ENCODE data around the gene PNPLA3. TPM values are rescaled to one million over a fixed set of nuclear protein-coding genes. Genes with fewer than 3 reads are reported as not detected.

The PNPLA3 gene
- total and polyA plus RNA-seq, 2 of the 4 experiments (the other 2 are of a cell fraction): 3.6 to 7.5 TPM

- Histone ChIP-seq H2BK15ac (ENCODE audit: low read depth, low read length) (no peak overlapping the region), H2BK5ac (ENCODE audit: low read depth, low read length, poor library complexity, severe bottlenecking) (no peak overlapping the region), H3K18ac (ENCODE audit: low read depth, low read length) (no peak overlapping the region), H4K5ac (ENCODE audit: low read depth, low read length) (no peak overlapping the region), H4K91ac (ENCODE audit: insufficient read depth, low read depth, low read length) (no peak overlapping the region), H4K8ac (ENCODE audit: low read depth in 2 of 2, low read length in 2 of 2) (no peak overlapping the region), H2AK9ac (replicated peaks; ENCODE audit: low read depth, low read length, poor library complexity) (no peak overlapping the region), H3K4me3 (ENCODE audit: insufficient read depth, low read depth, low read length) (no peak overlapping the region), H2BK120ac (ENCODE audit: low read depth, low read length) (no peak overlapping the region), H2AFZ (replicated peaks; ENCODE audit: low read length, poor library complexity) (no peak overlapping the region), H3K4ac (ENCODE audit: low read depth, low read length) (no peak overlapping the region), H3K9me1 (ENCODE audit: insufficient read depth, low read length) (no peaks in the 10 kb centered on the region), H3K4me1 (ENCODE audit: control insufficient read depth, insufficient read depth, low read length) (peaks cover 7% of the 10 kb centered on the region; the same call in 1 of the 2 replicates), H3K9me3 (ENCODE audit: control insufficient read depth, insufficient read depth, low read length) (no peaks in the 10 kb centered on the region), H3K36me3 (ENCODE audit: control insufficient read depth, insufficient read depth, low read length) (peaks cover 62% of the 10 kb centered on the region), H2BK20ac (ENCODE audit: low read depth, low read length) (no peak overlapping the region), H3K79me1 (ENCODE audit: low read depth in 1 of 2, low read length in 2 of 2) (peaks cover 0 to 15% of the 10 kb centered on the region in 2 experiments; a peak in 2 of 4 replicates), H3K23ac (ENCODE audit: low read depth, low read length) (no peak overlapping the region), H3K14ac (replicated peaks; ENCODE audit: low read depth, low read length) (no peak overlapping the region), H3K56ac (ENCODE audit: extremely low read depth, insufficient read depth, low read length) (no peak overlapping the region), H3K27me3 (ENCODE audit: control insufficient read depth, insufficient read depth, low read length) (no peaks in the 10 kb centered on the region), H3K27ac (ENCODE audit: insufficient read depth, low read length) (no peak overlapping the region), H3K4me2 (ENCODE audit: low read depth, low read length) (no peak overlapping the region), H2AK5ac (ENCODE audit: low read depth, low read length) (no peak overlapping the region), H3K9ac (ENCODE audit: low read depth, low read length) (no peak overlapping the region), H4K20me1 (ENCODE audit: insufficient read depth, low read length) (peaks cover 15% of the 10 kb centered on the region)
- ATAC-seq (ENCODE audit: low read depth) (no peak), DNase-seq (no peak)
- BruUV-seq (replicated peaks): no TSS peak
- intact Hi-C loops (cut with micrococcal nuclease): loop anchor here (5.0 kb wide), 3 partner anchors 333 to 673 kb away; no protein-coding TSS in a partner anchor
- 95% methylated on average over 9 of the region's 11 CpGs; no CpG with 5 or more reads in 1 of the 2 experiments for WGBS, 2 experiments (ENCODE audit: extremely low coverage in 2 of 2, insufficient read length in 1 of 2)
- POLR2A ChIA-PET (ENCODE audit: unreplicated experiment): no interaction called here
- no peak for TF ChIP-seq BHLHE40 (IDR thresholded peaks at IDR 0.05; ENCODE audit: low read depth, low read length)
- no peak for TF ChIP-seq USF2 (IDR thresholded peaks at IDR 0.05; ENCODE audit: low read depth, low read length)
- in situ Hi-C loops (cut with MboI; ENCODE audit: low sequenced_read_pairs): loop anchor here (10.0 kb wide), 1 partner anchor 341 kb away; no protein-coding TSS in a partner anchor
- dilution Hi-C loops (cut with HindIII; ENCODE audit: low sequenced_read_pairs, unreplicated experiment): no loop called here
- CTCF ChIA-PET: interaction anchor here (0.7 to 2.1 kb wide), 9 partner anchors 12 to 631 kb away, joined by 3 to 26 read pairs (median 5); no protein-coding TSS in a partner anchor
Measured at GRCh38 chr22:43994006-43994405, 70.4 kb downstream of the PNPLA3 start.
